ENCODE measurements around the gene POLA2. TPM values are rescaled to one million over a fixed set of nuclear protein-coding genes. Genes with fewer than 3 reads are reported as not detected.

POLA2 gene
- total RNA-seq, 1 experiment from 2014 or later, result 35.6 TPM

DNA sequence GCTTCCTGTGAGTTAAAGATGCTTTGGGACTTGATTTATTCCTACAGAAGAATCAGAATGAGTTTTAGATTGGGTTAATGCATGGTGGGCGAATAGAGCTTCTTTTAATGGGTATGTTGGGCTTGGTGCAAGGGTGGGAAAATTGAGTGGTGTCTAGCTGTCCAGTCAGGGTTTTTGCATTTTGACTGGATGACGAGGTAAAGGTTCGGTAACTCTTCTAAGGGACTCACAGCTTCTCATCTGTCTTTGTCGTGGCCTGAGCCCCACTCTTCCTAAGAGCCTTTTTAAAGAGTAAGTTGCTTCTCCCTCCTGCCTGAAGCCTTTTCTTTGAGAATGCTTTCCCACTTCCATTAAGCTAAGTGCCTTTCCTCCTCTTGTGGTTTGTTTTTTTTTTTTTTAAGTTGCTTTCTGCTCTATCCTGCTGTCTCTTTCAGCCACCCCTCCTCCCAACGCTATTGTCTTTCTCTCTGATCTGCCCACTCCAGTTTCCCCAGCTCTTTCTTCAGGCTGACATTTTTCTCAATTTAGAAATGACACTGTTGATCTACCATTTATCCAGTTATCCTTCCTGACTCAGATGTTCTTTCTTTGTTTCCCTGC, 73.0 kb downstream of the POLA2 start (continued):
- no peak for TF ChIP-seq EMX1 (CRISPR knock-in tag; IDR thresholded peaks at IDR 0.05)

- no peak overlapping the region for H3K4me3 Mint-ChIP-seq
- ATAC-seq, result no peak
- TF ChIP-seq GRHL2 (CRISPR knock-in tag; IDR thresholded peaks at IDR 0.05; ENCODE audit: insufficient replicate concordance, severe bottlenecking) (no peak), STAT6 (CRISPR knock-in tag; conservative IDR thresholded peaks at IDR 0.05; ENCODE audit: low read depth) (no peak), ETV6 (CRISPR knock-in tag; IDR thresholded peaks at IDR 0.05) (no peak), ZNF138 (CRISPR knock-in tag; conservative IDR thresholded peaks at IDR 0.05) (no peak), ATF1 (CRISPR knock-in tag; IDR thresholded peaks at IDR 0.05) (no peak), ZNF281 (CRISPR knock-in tag; IDR thresholded peaks at IDR 0.05) (no peak), SP1 (CRISPR knock-in tag; conservative IDR thresholded peaks at IDR 0.05) (no peak), JAZF1 (CRISPR knock-in tag; IDR thresholded peaks at IDR 0.05) (no peak), TP53 (CRISPR knock-in tag; IDR thresholded peaks at IDR 0.05) (no peak), HMGA2 (CRISPR knock-in tag; IDR thresholded peaks at IDR 0.05) (no peak), RELA (CRISPR knock-in tag; IDR thresholded peaks at IDR 0.05; ENCODE audit: borderline replicate concordance) (no peak), ZBTB21 (CRISPR knock-in tag; IDR thresholded peaks at IDR 0.05; ENCODE audit: borderline replicate concordance) (no peak), RORB (CRISPR knock-in tag; IDR thresholded peaks at IDR 0.05) (no peak)
- TF ChIP-seq, protein P1, sequence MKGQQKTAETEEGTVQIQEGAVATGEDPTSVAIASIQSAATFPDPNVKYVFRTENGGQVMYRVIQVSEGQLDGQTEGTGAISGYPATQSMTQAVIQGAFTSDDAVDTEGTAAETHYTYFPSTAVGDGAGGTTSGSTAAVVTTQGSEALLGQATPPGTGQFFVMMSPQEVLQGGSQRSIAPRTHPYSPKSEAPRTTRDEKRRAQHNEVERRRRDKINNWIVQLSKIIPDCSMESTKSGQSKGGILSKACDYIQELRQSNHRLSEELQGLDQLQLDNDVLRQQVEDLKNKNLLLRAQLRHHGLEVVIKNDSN (CRISPR knock-in tag; IDR thresholded peaks at IDR 0.05), result no peak
- TF ChIP-seq, protein P2, sequence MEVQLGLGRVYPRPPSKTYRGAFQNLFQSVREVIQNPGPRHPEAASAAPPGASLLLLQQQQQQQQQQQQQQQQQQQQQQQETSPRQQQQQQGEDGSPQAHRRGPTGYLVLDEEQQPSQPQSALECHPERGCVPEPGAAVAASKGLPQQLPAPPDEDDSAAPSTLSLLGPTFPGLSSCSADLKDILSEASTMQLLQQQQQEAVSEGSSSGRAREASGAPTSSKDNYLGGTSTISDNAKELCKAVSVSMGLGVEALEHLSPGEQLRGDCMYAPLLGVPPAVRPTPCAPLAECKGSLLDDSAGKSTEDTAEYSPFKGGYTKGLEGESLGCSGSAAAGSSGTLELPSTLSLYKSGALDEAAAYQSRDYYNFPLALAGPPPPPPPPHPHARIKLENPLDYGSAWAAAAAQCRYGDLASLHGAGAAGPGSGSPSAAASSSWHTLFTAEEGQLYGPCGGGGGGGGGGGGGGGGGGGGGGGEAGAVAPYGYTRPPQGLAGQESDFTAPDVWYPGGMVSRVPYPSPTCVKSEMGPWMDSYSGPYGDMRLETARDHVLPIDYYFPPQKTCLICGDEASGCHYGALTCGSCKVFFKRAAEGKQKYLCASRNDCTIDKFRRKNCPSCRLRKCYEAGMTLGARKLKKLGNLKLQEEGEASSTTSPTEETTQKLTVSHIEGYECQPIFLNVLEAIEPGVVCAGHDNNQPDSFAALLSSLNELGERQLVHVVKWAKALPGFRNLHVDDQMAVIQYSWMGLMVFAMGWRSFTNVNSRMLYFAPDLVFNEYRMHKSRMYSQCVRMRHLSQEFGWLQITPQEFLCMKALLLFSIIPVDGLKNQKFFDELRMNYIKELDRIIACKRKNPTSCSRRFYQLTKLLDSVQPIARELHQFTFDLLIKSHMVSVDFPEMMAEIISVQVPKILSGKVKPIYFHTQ (CRISPR knock-in tag; IDR thresholded peaks at IDR 0.05), result no peak
- TF ChIP-seq, protein P3, sequence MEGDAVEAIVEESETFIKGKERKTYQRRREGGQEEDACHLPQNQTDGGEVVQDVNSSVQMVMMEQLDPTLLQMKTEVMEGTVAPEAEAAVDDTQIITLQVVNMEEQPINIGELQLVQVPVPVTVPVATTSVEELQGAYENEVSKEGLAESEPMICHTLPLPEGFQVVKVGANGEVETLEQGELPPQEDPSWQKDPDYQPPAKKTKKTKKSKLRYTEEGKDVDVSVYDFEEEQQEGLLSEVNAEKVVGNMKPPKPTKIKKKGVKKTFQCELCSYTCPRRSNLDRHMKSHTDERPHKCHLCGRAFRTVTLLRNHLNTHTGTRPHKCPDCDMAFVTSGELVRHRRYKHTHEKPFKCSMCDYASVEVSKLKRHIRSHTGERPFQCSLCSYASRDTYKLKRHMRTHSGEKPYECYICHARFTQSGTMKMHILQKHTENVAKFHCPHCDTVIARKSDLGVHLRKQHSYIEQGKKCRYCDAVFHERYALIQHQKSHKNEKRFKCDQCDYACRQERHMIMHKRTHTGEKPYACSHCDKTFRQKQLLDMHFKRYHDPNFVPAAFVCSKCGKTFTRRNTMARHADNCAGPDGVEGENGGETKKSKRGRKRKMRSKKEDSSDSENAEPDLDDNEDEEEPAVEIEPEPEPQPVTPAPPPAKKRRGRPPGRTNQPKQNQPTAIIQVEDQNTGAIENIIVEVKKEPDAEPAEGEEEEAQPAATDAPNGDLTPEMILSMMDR (IDR thresholded peaks at IDR 0.05), result no peak
- ChIA-PET CTCF (interaction anchor here (1.1 to 2.4 kb wide), 4 partner anchors 9 to 88 kb away, joined by 3 to 17 read pairs (median 10); partner anchors contain the start of gene CDC42EP2), POLR2A (no interaction called here)
- DNase-seq (ENCODE audit: low spot score), result no peak
- H3K27ac Mint-ChIP-seq, result peak overlapping the region; percentile 28
- H3K27me3 Mint-ChIP-seq (ENCODE audit: low read depth), result no peaks in the 10 kb centered on the region
- H3K4me1 Mint-ChIP-seq, result peaks cover 13% of the 10 kb centered on the region
- H3K9me3 Mint-ChIP-seq, result no peaks in the 10 kb centered on the region
- peaks cover 35% of the 10 kb centered on the region for H3K36me3 Mint-ChIP-seq
Observed at GRCh38 chr11:65338676-65339075, 76.9 kb downstream of the POLA2 start.
